IPS-NIHi7 (cell line): ENCODE data around the gene RIPPLY3.
"Not testable (repeated sequence)": the region's sequence is repeated elsewhere in the genome, so short reads cannot be mapped to it uniquely, and the experiment has no call there.

Source experiments
- DNase-seq: peaks from one replicate; pipeline ENCODE4 v3.0.0; 2012; ENCODE audit warnings: mixed read lengths; ENCODE audit errors: extremely low spot score

Gene RIPPLY3

GRCh38 chr21:36981049-36981391 is 25.5 kb upstream of the RIPPLY3 start:
- DNase-seq, result no peak

GRCh38 chr21:36981977-36982700 is 24.4 kb upstream of the RIPPLY3 start:
- no peak for DNase-seq

- DNase-seq, result no peak
Measured at GRCh38 chr21:36985751-36986594, 20.5 kb upstream of the RIPPLY3 start.

GRCh38 chr21:36987845-36988244 is 18.7 kb upstream of the RIPPLY3 start:
- no peak for DNase-seq

- DNase-seq, result no peak
Measured at GRCh38 chr21:36988536-36988935, 18.0 kb upstream of the RIPPLY3 start.

GRCh38 chr21:36989199-36989698 is 17.3 kb upstream of the RIPPLY3 start:
- DNase-seq, result not testable (repeated sequence)

- DNase-seq, result peak; percentile 96
Measured at GRCh38 chr21:36989699-36990507, 16.6 kb upstream of the RIPPLY3 start.

- DNase-seq, result peak; percentile 27
Measured at GRCh38 chr21:36990508-36991205, 15.8 kb upstream of the RIPPLY3 start.

- peak; percentile 26 for DNase-seq
Measured at GRCh38 chr21:36992671-36993070, 13.8 kb upstream of the RIPPLY3 start.

- peak; percentile 30 for DNase-seq
Measured at GRCh38 chr21:36994501-36995158, 11.9 kb upstream of the RIPPLY3 start.

- DNase-seq, result not testable (repeated sequence)
Measured at GRCh38 chr21:36995285-36995684, 11.2 kb upstream of the RIPPLY3 start.

- no peak for DNase-seq
Measured at GRCh38 chr21:36999131-36999898, 7.2 kb upstream of the RIPPLY3 start.

- DNase-seq, result no peak
Measured at GRCh38 chr21:37000381-37000780, 6.1 kb upstream of the RIPPLY3 start.

- DNase-seq, result no peak
Measured at GRCh38 chr21:37001441-37001840, 5.1 kb upstream of the RIPPLY3 start.

GRCh38 chr21:37002851-37003250 is 3.7 kb upstream of the RIPPLY3 start:
- not testable (repeated sequence) for DNase-seq

GRCh38 chr21:37003917-37004316 is 2.6 kb upstream of the RIPPLY3 start:
- DNase-seq, result not testable (repeated sequence)

- peak; percentile 38 for DNase-seq
Measured at GRCh38 chr21:37005548-37006485, 685 bp upstream of the RIPPLY3 start.

GRCh38 chr21:37008724-37009123 is 2.2 kb downstream of the RIPPLY3 start:
- no peak for DNase-seq
